HepG2 (cell line): ENCODE data around the gene MAPK8IP3. TPM values are rescaled to one million over a fixed set of nuclear protein-coding genes. Genes with fewer than 3 reads are reported as not detected.

ENCODE experiments used
- ATAC-seq: fragments of 200-7000 bp; cut with Tn5 transposase; 3 replicates; pipeline ENCODE4 v1.9.1; 2020; ENCODE audit warnings: mild to moderate bottlenecking, moderate library complexity
- BruUV-seq: library from RNA; stranded (reverse); fragments of 400-500 nt; replicated peaks from 2 replicates; lab custom pipeline; 2021; lab: Mats Ljungman, UMichigan
- CTCF ChIA-PET: fragments of 300-600 bp; formaldehyde crosslinking; extraction: SDS; loops from one replicate; lab custom pipeline; 2021; ENCODE audit warnings: low total read pairs, inconsistent platforms, low intra/inter-chr PET ratio; lab: Yijun Ruan, JAX
- POLR2A ChIA-PET: fragments of 350-600 bp; sonication (Branson Sonifier 250); formaldehyde crosslinking; loops from one replicate; lab custom pipeline; 2020; ENCODE audit warnings: antibody characterized with exemption, inconsistent platforms; lab: Yijun Ruan, JAX
- DNase-seq: peaks from one replicate; pipeline ENCODE4 v3.0.0-alpha.2; 2015; ENCODE audit warnings: low spot score
- FAIRE-seq: peaks from 3 replicates; lab custom pipeline; 2011; peaks lifted over from hg19 to GRCh38; lab: Jason Lieb, UNC
- H2AFZ ChIP-seq: one replicate; pipeline ENCODE4 v1.6.1; 2011; ENCODE audit warnings: low read length, inconsistent platforms
- H3K27ac ChIP-seq: fragments of 300-600 bp; 3 replicates; pipeline ENCODE4 v1.8.0; 2011; ENCODE audit warnings: mixed run types, mild to moderate bottlenecking, mixed read lengths, low read length, inconsistent platforms; ENCODE audit not compliant: insufficient read depth; ENCODE audit errors: extremely low read length
- H3K27me3 ChIP-seq, 2 experiments: fragments of 200-600 bp in 1 of 2; 2 replicates in 1 of 2; 3 replicates in 1 of 2; pipeline versions ENCODE4 v1.6.0 to v1.8.0; 2011; ENCODE audit warnings: low read length in 2 of 2, mild to moderate bottlenecking in 2 of 2, moderate library complexity in 2 of 2, inconsistent platforms in 1 of 2; ENCODE audit not compliant: insufficient read depth in 2 of 2, control insufficient read depth in 1 of 2
- H3K36me3 ChIP-seq, 2 experiments: fragments of 200-600 bp in 1 of 2; replicated peaks in 1 of 2; 2 replicates in 1 of 2; 3 replicates in 1 of 2; pipeline versions ENCODE4 v1.5.1 to v1.8.0; 2011; ENCODE audit warnings: low read length in 2 of 2, inconsistent platforms in 1 of 2; ENCODE audit not compliant: insufficient read depth in 2 of 2, control insufficient read depth in 1 of 2
- H3K4me1 ChIP-seq: 2 replicates; pipeline ENCODE4 v1.5.1; 2012; ENCODE audit warnings: low read length, inconsistent platforms; ENCODE audit not compliant: insufficient read depth
- H3K4me2 ChIP-seq: 2 replicates; pipeline ENCODE4 v1.6.0; 2011; ENCODE audit warnings: low read depth, low read length, inconsistent platforms
- H3K4me3 ChIP-seq, 3 experiments: fragments of 200-600 bp in 1 of 3; sonication (generic), shearing (Covaris generic) in 1 of 3; replicated peaks in 1 of 3; 2 replicates each; pipeline ENCODE4 v1.5.1; 2011 to 2016; ENCODE audit warnings: low read length in 3 of 3, inconsistent platforms in 2 of 3, low read depth in 2 of 3, mild to moderate bottlenecking in 2 of 3, control low read depth in 1 of 3, mixed read lengths in 1 of 3; ENCODE audit not compliant: insufficient read depth in 1 of 3
- H3K79me2 ChIP-seq: one replicate; pipeline ENCODE4 v1.6.1; 2011; ENCODE audit warnings: low read length, inconsistent platforms; ENCODE audit not compliant: insufficient read depth
- H3K9ac ChIP-seq: 2 replicates; pipeline ENCODE4 v1.6.0; 2011; ENCODE audit warnings: mild to moderate bottlenecking, low read depth, low read length, inconsistent platforms; ENCODE audit not compliant: insufficient read depth
- H3K9me3 ChIP-seq: 2 replicates; pipeline ENCODE4 v1.5.1; 2012; ENCODE audit warnings: mild to moderate bottlenecking, low read length
- H4K20me1 ChIP-seq: 2 replicates; pipeline ENCODE4 v1.6.0; 2011; ENCODE audit warnings: inconsistent platforms, mild to moderate bottlenecking, low read length, moderate library complexity; ENCODE audit not compliant: insufficient read depth
- ATAD3A ChIP-seq: sonication (generic); formaldehyde crosslinking; IDR thresholded peaks from 2 replicates; pipeline ENCODE4 v1.4.0; 2020; ENCODE audit warnings: missing genetic modification reagents
- DNMT1 ChIP-seq: sonication (generic); formaldehyde crosslinking; IDR thresholded peaks from 2 replicates; pipeline ENCODE4 v1.5.1; 2020; ENCODE audit warnings: mild to moderate bottlenecking, missing genetic modification reagents
- E2F2 ChIP-seq: sonication (generic); formaldehyde crosslinking; IDR thresholded peaks from 2 replicates; pipeline ENCODE4 v1.4.0; 2020; ENCODE audit warnings: missing genetic modification reagents, borderline replicate concordance
- FOXO1 ChIP-seq: sonication (generic); formaldehyde crosslinking; IDR thresholded peaks from 2 replicates; pipeline ENCODE4 v1.4.0; 2020; ENCODE audit warnings: missing genetic modification reagents
- HMGXB4 ChIP-seq, 2 experiments: sonication (generic) in 1 of 2; formaldehyde crosslinking in 1 of 2; IDR thresholded peaks; 2 replicates each; pipeline versions ENCODE4 v1.4.0 to v1.6.1; 2018 to 2020; ENCODE audit warnings: missing genetic modification reagents in 2 of 2, borderline replicate concordance in 1 of 2, low read depth in 1 of 2, mild to moderate bottlenecking in 1 of 2, missing biosample characterization in 1 of 2
- KLF13 ChIP-seq: sonication (generic); formaldehyde crosslinking; IDR thresholded peaks from 2 replicates; pipeline ENCODE4 v1.4.0; 2020; ENCODE audit warnings: mild to moderate bottlenecking, missing genetic modification reagents
- MED8 ChIP-seq: sonication (generic); formaldehyde crosslinking; IDR thresholded peaks from 2 replicates; pipeline ENCODE4 v1.8.1; 2023; ENCODE audit warnings: mild to moderate bottlenecking, missing genetic modification reagents; ENCODE audit not compliant: insufficient replicate concordance
- NCOA1 ChIP-seq: sonication (generic); formaldehyde crosslinking; IDR thresholded peaks from 2 replicates; pipeline ENCODE4 v1.9.0; 2021; ENCODE audit warnings: missing genetic modification reagents
- NR1H2 ChIP-seq: sonication (generic); formaldehyde crosslinking; IDR thresholded peaks from 2 replicates; pipeline ENCODE4 v1.8.1; 2022; ENCODE audit warnings: low read depth, missing genetic modification reagents, borderline replicate concordance
- SIN3B ChIP-seq: fragments of 150-350 bp; IDR thresholded peaks from 2 replicates; pipeline ENCODE4 v1.6.1; 2014; ENCODE audit warnings: low read length
- SP5 ChIP-seq: IDR thresholded peaks from 2 replicates; pipeline ENCODE4 v1.6.1; 2016; ENCODE audit warnings: low read depth, borderline replicate concordance
- SPEN ChIP-seq: sonication (generic); formaldehyde crosslinking; IDR thresholded peaks from 2 replicates; pipeline ENCODE4 v1.5.1; 2020; ENCODE audit warnings: low read depth, mild to moderate bottlenecking, missing genetic modification reagents
- TEAD3 ChIP-seq: optimal IDR thresholded peaks from 2 replicates; pipeline ENCODE3; 2016; ENCODE audit warnings: borderline replicate concordance
- YEATS4 ChIP-seq: sonication (generic); formaldehyde crosslinking; IDR thresholded peaks from 2 replicates; pipeline ENCODE4 v1.4.0; 2020; ENCODE audit warnings: missing genetic modification reagents, borderline replicate concordance
- ZNF101 ChIP-seq: sonication (generic); formaldehyde crosslinking; IDR thresholded peaks from 2 replicates; pipeline ENCODE4 v1.4.0; 2020; ENCODE audit warnings: mild to moderate bottlenecking, low read depth, missing genetic modification reagents, borderline replicate concordance
- ZNF12 ChIP-seq: sonication (generic); formaldehyde crosslinking; IDR thresholded peaks from 2 replicates; pipeline ENCODE4 v1.5.0; 2020; ENCODE audit warnings: missing genetic modification reagents
- ZNF225 ChIP-seq: sonication (generic); formaldehyde crosslinking; IDR thresholded peaks from 2 replicates; pipeline ENCODE4 v1.4.0; 2020; ENCODE audit warnings: mild to moderate bottlenecking, missing genetic modification reagents
- ZNF230 ChIP-seq: sonication (generic); formaldehyde crosslinking; IDR thresholded peaks from 2 replicates; pipeline ENCODE4 v1.4.0; 2020; ENCODE audit warnings: mild to moderate bottlenecking, missing genetic modification reagents
- ZNF556 ChIP-seq: sonication (generic); formaldehyde crosslinking; IDR thresholded peaks from 2 replicates; pipeline ENCODE4 v1.4.0; 2020; ENCODE audit warnings: mild to moderate bottlenecking, missing genetic modification reagents, borderline replicate concordance
- ZNF562 ChIP-seq: sonication (generic); formaldehyde crosslinking; IDR thresholded peaks from 2 replicates; pipeline ENCODE4 v1.8.0; 2022; ENCODE audit warnings: missing genetic modification reagents, borderline replicate concordance
- WGBS: methylation state at CpG from one replicate; pipeline ENCODE4 v1.1.6; 2017; ENCODE audit warnings: low lambda C conversion rate; 5-methylcytosine and 5-hydroxymethylcytosine counted together
- in situ Hi-C: cut with HindIII; loops from 2 replicates; pipeline ENCODE4 v1.10.0; 2017; ENCODE audit warnings: low pct_unique_long_range_greater_than_20kb; ENCODE audit not compliant: extremely low pct_ligation_motif_present
- intact Hi-C: fragments of 100-400 bp; cut with micrococcal nuclease; formaldehyde crosslinking; loops from one replicate; pipeline ENCODE4 v1.10.0; 2022; ENCODE audit not compliant: unreplicated experiment
- polyA plus RNA-seq, 8 experiments: library from polyadenylated mRNA; depleted of rRNA in 3 of 8; stranded (reverse) in 7 of 8; unstranded in 1 of 8; fragments of >200 nt; fragmentation: Illumina TruSeq in 4 of 8; extraction: Trizol in 4 of 8; gene quantifications; 2 replicates each; pipeline versions ENCODE4 v1.2.1 to v1.2.3, GENCODE V29; 2011 to 2016; ENCODE audit warnings: low read depth in 4 of 8, missing spikeins in 1 of 8, mixed read lengths in 1 of 8; ENCODE audit not compliant: insufficient read depth in 1 of 8
- total RNA-seq, 5 experiments: library from RNA; depleted of rRNA; stranded (reverse); fragments of >200 nt; fragmentation: Illumina TruSeq; extraction: Trizol; gene quantifications; 2 replicates each; pipeline ENCODE4 v1.2.3, GENCODE V29; 2016; ENCODE audit warnings: low read depth in 1 of 5

The MAPK8IP3 gene
- total and polyA plus RNA-seq, 2 of the 13 experiments (the other 11 are each of a cell fraction or from before 2014, with no cell fraction given), result 25.1 to 41.7 TPM

GRCh38 chr16:1667916-1668315 is 38.1 kb upstream of the MAPK8IP3 start (continued):
- no peak for TF ChIP-seq E2F2 (CRISPR knock-in tag)
- no peak for TF ChIP-seq FOXO1 (CRISPR knock-in tag)
- no peak for TF ChIP-seq NCOA1 (CRISPR knock-in tag)
- TF ChIP-seq SP5 (CRISPR knock-in tag), result no peak
- no peak for TF ChIP-seq MED8 (CRISPR knock-in tag)
- no peak for TF ChIP-seq ZNF562 (CRISPR knock-in tag)
- no peak for TF ChIP-seq ZNF12 (CRISPR knock-in tag)
- TF ChIP-seq ZNF225 (CRISPR knock-in tag), result no peak

GRCh38 chr16:1668612-1669319 is 37.2 kb upstream of the MAPK8IP3 start:
- intact Hi-C loops, result no loop called here
- 99% methylated on average over 16 of the region's 23 CpGs for WGBS
- in situ Hi-C loops, result no loop called here
- Histone ChIP-seq H3K27ac (no peak overlapping the region), H3K79me2 (no peaks in the 10 kb centered on the region)
- CTCF ChIA-PET, result no interaction called here
- no peak for TF ChIP-seq ZNF230 (CRISPR knock-in tag)
- TF ChIP-seq KLF13 (CRISPR knock-in tag), result no peak
- TF ChIP-seq YEATS4 (CRISPR knock-in tag), result no peak
- TF ChIP-seq SIN3B, result no peak
- no peak for TF ChIP-seq ATAD3A
- no peak for TF ChIP-seq HMGXB4 (CRISPR knock-in tag; IDR thresholded peaks at IDR 0.05; ENCODE audit: borderline replicate concordance in 1 of 2, low read depth in 1 of 2)
- TF ChIP-seq MED8 (CRISPR knock-in tag), result no peak
- TF ChIP-seq TEAD3, result no peak
- TF ChIP-seq ZNF101 (CRISPR knock-in tag), result no peak
- TF ChIP-seq NR1H2 (CRISPR knock-in tag), result no peak
- no peak for TF ChIP-seq ZNF556 (CRISPR knock-in tag)
- TF ChIP-seq SPEN, result no peak
- no peak for TF ChIP-seq DNMT1 (CRISPR knock-in tag)
- TF ChIP-seq, all 625 proteins: peak for 0
- BruUV-seq, result no TSS peak
- H4K20me1 ChIP-seq, result no peaks in the 10 kb centered on the region
- peaks cover 34 to 94% of the 10 kb centered on the region in 2 experiments for H3K36me3 ChIP-seq
- H3K4me3 ChIP-seq, result no peak overlapping the region
- no peaks in the 10 kb centered on the region for H3K4me1 ChIP-seq
- POLR2A ChIA-PET, result no interaction called here
- ATAC-seq (no peak), FAIRE-seq (no peak), DNase-seq (no peak)
- H3K27me3 ChIP-seq, result no peaks in the 10 kb centered on the region
- H2AFZ ChIP-seq, result no peak overlapping the region
- no peak overlapping the region for H3K4me2 ChIP-seq
- no peaks in the 10 kb centered on the region for H3K9me3 ChIP-seq
- no peak overlapping the region for H3K9ac ChIP-seq
